Mesenteric fat pad (tissue), 1 donor: ENCODE results near the gene PTPRN2. TPM values are rescaled to one million over a fixed set of nuclear protein-coding genes. Genes with fewer than 3 reads are reported as not detected.
"Not testable (repeated sequence)": the region's sequence is repeated elsewhere in the genome, so short reads cannot be mapped to it uniquely, and the experiment has no call there.

Source experiments
- DNase-seq: peaks from one replicate; pipeline ENCODE4 v3.0.0-alpha.2; 2020; ENCODE audit warnings: low spot score
- total RNA-seq: library from RNA; stranded (reverse); fragmentation: NEBNext Ultra II Directional; extraction: Animal tissue kit (Norgen Biotek cat#: 25700); gene quantifications from one replicate; pipeline ENCODE4 v1.2.1, GENCODE V29; 2021
- donor health status: DM: yes; HTN: yes; CAD: no.

The PTPRN2 gene
- total RNA-seq, 1 donor from 2014 or later, result 2.6 TPM

GRCh38 chr7:158356454-158356853 is 231.2 kb downstream of the PTPRN2 start:
- no peak for DNase-seq

GRCh38 chr7:158355456-158356065 is 232.1 kb downstream of the PTPRN2 start:
- peak; percentile 43 for DNase-seq

GRCh38 chr7:158354861-158355260 is 232.8 kb downstream of the PTPRN2 start:
- no peak for DNase-seq

GRCh38 chr7:158353606-158354570 is 233.7 kb downstream of the PTPRN2 start:
- peak; percentile 43 for DNase-seq

- peak; percentile 41 for DNase-seq
These were observed 235.5 kb downstream of the PTPRN2 start for GRCh38 chr7:158351899-158352729.

GRCh38 chr7:158351481-158351880 is 236.1 kb downstream of the PTPRN2 start:
- peak; percentile 55 for DNase-seq

GRCh38 chr7:158351051-158351450 is 236.6 kb downstream of the PTPRN2 start:
- DNase-seq, result peak; percentile 62

GRCh38 chr7:158350166-158350900 is 237.3 kb downstream of the PTPRN2 start:
- DNase-seq, result peak; percentile 80

GRCh38 chr7:158348446-158348845 is 239.2 kb downstream of the PTPRN2 start:
- no peak for DNase-seq

- DNase-seq, result peak; percentile 26
These were observed 239.6 kb downstream of the PTPRN2 start for GRCh38 chr7:158348039-158348438.

- peak; percentile 43 for DNase-seq
These were observed 241.9 kb downstream of the PTPRN2 start for GRCh38 chr7:158345731-158346130.

- peak; percentile 65 for DNase-seq
These were observed 242.8 kb downstream of the PTPRN2 start for GRCh38 chr7:158344706-158345300.

GRCh38 chr7:158343936-158344455 is 243.6 kb downstream of the PTPRN2 start:
- no peak for DNase-seq

GRCh38 chr7:158343526-158343925 is 244.1 kb downstream of the PTPRN2 start:
- no peak for DNase-seq

GRCh38 chr7:158341097-158341496 is 246.5 kb downstream of the PTPRN2 start:
- not testable (repeated sequence) for DNase-seq

GRCh38 chr7:158336952-158337351 is 250.7 kb downstream of the PTPRN2 start:
- DNase-seq, result not testable (repeated sequence)

- DNase-seq, result not testable (repeated sequence)
These were observed 255.1 kb downstream of the PTPRN2 start for GRCh38 chr7:158332516-158332915.

- peak; percentile 33 for DNase-seq
These were observed 255.7 kb downstream of the PTPRN2 start for GRCh38 chr7:158331826-158332450.

GRCh38 chr7:158329686-158330085 is 257.9 kb downstream of the PTPRN2 start:
- no peak for DNase-seq
